Prostate gland (tissue), 2 donors: ENCODE results near the gene DES.

Source experiments
- CTCF ChIP-seq, 4 experiments: fragments of 200-600 bp in 2 of 4; fragments of 450-650 bp in 2 of 4; sonication (generic) in 2 of 4; IDR thresholded peaks; 1 replicate in 3 of 4; 2 replicates in 1 of 4; pipeline ENCODE4 v1.5.1; 2016 to 2019; ENCODE audit warnings: antibody characterized with exemption in 4 of 4, mild to moderate bottlenecking in 2 of 4, moderate library complexity in 2 of 4
- POLR2A ChIP-seq: fragments of 450-650 bp; IDR thresholded peaks from one replicate; pipeline ENCODE4 v1.6.1; 2016; ENCODE audit warnings: antibody characterized with exemption, mild to moderate bottlenecking
- POLR2AphosphoS5 ChIP-seq: sonication (generic); formaldehyde crosslinking; IDR thresholded peaks from one replicate; pipeline ENCODE4 v1.6.1; 2017; ENCODE audit warnings: antibody characterized with exemption

- TF ChIP-seq POLR2AphosphoS5 (peak; percentile 15), CTCF (IDR thresholded peaks at IDR 0.05) (no peak), POLR2A (no peak)
Measured at GRCh38 chr2:219423652-219424377, 5.6 kb downstream of the DES start.
